CD4-positive, alpha-beta T cell treated with Interferon alpha-2 for 1 hour (primary cell): ENCODE measurements around the gene TIMELESS.
"Not testable (repeated sequence)": the region's sequence is repeated elsewhere in the genome, so short reads cannot be mapped to it uniquely, and the experiment has no call there.

Source experiments
- DNase-seq, 2 donors: peaks; one replicate each; pipeline ENCODE4 v3.0.0-alpha.2; 2020 to 2022

TIMELESS gene

DNA sequence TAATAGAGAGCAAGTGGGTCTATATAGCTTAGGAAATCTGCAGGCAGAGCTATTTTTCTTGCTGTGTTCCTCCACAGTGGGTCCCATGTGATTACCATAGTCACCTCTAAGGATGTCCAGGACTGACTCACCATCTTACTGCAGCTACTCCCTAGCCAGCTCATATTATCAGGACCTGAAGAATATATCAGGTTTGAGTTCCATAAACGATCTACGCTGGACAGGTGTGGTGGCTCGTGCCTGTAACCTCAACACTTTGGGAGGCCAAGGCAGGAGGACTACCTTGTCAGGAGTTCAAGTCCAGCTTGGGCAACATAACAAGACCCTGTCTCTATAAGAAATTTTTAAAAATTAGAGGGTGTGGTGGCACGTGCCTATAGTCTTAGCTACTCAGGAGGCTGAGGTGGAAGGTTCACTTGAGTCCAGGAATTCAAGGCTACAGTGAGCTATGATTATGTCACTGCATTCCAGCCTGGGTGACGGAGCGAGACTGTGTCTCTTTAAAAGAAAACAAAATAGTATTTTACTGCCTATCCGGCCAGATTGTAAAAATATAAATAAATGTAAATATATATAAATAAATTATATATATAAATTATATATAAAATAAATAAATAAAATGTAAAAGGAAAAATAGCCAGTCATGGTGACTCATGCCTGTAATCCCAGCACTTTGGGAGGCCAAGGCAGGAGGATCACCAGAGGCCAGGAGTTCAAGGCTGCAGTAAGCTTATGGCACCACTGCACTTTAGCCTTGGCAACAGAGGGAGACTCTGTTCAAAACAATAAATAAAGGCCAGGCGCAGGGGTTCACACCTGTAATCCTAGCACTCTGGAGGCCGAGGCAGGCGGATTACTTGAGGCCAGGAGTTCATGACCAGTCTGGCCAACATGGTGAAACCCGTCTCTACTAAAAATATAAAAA is 12.3 kb upstream of the TIMELESS start:
- DNase-seq, result no peak

DNA sequence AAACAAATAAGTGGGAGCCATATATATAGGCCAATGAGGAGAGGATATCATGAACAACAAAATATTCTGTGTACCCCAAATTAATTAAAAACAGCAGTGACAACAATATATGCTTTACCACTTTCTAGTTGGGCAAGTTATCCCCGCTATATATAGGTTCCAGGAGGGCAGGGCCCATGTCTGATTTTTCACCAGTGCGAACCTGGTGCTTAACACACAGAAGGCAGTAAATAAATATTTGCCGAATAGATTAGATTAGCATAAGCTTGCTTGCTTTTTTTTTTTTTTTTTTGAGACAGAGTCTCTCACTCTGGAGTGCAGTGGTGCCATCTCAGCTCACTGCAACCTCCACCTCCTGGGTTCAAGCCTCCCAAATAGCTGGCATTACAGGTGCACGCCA is 8.6 kb upstream of the TIMELESS start:
- DNase-seq, result no peak

DNA sequence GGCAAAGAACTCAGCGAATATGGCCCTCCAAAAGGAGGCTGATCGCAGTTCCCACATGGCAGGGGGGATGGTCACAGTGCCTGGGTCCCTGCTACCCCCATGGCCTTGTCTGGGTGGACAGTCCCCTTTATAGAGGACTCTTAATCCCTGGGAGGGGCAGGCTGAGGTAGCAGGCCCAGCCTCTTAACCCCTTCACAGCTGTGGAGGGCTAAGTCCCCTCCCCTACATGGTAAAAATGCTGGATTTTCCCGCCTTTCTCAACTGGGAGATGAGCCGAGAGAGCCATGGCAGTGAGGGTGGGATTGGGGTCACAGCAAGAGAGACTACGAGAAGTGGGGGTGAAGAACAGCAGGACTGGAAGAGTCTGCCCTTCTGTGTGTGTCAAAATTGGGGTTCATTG is 5.3 kb upstream of the TIMELESS start, which contains the start of gene MIP:
MIP (minus strand) TSS at position 101 of the 400 bp plus-strand sequence; CDS start at position 57, 44 bp downstream.
- no peak for DNase-seq

DNA sequence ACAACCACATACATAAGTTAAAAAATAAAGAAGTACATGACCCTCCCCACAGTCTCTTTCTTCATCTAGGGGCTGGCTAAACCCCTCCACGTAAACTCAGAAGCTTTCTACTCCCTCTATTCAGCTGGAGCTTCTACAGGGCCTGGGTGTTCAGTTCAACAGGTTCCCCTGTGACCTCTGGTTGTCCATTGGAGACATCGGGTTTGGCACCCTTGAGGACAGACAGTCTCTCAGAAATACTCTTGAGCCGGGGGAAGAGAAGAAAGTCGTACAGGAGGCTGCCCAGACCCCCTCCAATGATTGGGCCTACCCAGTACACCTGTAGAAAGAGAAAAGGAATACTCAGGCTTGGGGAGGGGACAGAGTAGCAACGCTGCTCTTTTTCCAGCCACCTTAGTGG is 1.9 kb upstream of the TIMELESS start:
- DNase-seq, result no peak

DNA sequence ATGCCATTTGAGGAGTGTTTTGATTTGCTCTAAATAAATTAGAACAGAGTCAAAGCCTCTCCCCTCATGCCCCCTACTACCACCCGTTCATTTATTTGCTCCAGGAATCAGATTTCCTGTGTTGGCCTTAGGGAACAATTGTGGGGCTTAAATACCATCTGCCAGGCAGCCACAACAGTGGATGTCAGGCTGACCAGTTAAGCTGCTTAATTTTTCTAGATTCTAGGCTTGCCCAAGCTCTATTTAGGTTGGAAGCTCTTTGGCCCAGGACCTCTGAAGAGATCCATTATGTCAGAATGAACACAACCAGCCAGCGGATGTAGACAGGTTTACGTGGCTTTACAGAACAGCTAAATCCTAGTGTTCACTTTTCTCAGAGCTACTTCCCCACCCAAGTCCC is 1.0 kb upstream of the TIMELESS start:
- no peak for DNase-seq

- no peak for DNase-seq
Measured at GRCh38 chr12:56449622-56449984, 377 bp upstream of the TIMELESS start.

DNA sequence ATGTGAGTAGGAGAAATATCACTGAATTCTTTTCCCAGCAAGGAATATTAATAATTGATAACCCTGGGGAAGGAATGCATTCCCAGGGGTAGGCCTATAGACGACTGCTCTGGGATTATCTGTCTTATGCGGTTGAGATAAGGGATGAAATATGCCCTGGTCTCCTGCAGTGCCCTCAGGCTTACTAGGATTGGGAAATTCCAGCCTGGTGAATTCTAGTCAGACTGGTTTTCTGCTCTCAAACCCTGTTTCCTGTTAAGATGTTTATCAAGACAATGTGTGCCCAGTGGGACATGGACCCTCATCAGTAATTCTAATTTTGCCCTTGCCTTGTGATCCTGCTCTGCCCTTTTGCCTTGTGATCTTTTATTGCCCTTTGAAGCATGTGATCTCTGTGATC is 6.0 kb downstream of the TIMELESS start:
- DNase-seq, result not testable (repeated sequence)

DNA sequence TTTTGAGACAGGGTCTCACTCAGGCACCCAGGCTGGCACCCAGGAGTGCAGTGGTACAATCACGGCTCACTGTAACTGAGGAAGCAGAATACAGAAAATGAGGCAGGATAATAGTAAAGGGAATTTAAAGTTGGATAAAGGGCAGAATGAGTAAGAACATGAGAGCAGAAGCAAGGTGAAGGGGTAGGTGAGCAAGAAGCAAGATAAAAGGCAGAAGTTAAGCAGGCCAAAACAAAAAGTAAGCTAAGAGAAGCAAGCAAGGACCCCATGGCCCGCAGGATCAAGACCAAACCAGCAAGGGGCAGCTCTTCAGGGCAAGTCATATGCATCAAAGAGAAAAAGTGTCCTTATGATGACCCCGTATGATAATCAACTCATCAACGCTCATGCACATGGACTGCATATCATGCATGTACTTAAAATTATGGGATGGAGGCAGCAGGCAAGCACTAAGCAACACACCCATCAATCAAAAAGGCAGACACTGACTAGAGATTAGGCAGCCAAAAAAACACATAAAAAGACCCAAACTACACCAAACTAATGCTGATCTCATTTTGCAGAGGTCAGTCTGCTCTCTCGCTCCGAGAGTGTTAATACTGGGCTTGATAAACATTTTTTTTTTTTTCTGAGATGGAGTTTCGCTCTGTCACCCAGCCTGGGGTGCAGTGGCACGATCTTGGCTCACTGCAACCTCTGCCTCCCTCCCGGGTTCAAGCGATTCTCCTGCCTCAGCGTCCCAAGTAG is 11.6 kb downstream of the TIMELESS start:
- DNase-seq, result no peak

DNA sequence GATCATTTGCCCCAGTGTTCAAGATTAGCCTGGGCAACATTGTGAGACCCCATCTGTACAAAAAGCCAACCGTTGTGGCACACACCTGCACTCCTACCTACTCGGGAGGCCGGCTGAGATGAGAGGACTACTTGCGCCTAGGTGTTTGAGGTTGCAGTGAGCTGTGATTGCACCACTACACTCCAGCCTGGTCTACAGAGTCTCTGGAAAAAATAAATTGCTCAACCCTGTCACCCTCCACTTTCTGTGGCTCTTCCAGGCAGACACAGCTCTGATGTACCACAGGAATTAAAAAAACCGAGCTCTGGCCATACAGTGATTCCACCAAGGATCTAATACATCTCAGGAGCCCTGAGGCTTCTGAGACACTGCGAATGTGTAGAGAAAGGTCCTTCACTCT is 14.4 kb downstream of the TIMELESS start:
- no peak for DNase-seq

DNA sequence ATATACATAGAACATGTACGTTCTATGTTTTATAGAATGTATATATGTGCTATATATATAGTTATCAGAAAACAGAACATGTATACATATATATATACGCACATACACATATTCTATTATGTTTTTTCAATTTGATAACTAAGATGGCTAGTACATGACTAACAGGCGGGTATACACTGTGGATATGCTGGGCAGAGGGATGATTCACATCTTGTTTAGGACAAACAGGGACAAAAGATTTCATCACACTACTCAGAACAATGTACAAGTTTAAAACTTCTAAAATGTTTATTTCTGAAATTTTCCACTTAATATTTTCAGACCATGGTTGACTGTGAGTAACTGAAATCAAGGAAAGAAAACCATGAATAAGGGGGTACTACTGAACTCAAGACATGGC is 17.4 kb downstream of the TIMELESS start:
- DNase-seq, result no peak

DNA sequence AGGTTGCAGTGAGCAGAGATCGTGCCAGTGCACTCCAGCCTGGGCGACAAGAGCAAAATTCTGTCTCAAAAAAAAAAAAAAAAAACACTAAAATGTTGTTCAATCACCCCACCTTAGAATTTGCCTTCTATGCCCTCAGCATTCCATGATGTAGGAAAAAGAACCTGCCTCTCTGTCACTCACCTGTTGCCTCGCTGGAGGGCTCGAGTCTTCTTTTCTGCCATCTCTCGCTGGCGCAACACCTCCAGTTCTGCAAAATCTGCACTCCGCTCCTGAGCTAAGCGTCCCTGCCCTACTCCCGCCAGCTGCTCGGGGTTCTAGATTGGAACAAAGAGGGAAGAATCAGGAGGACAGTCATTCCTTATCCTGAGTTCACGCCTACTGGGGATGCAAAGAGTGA is 17.9 kb downstream of the TIMELESS start:
- DNase-seq, result no peak

GRCh38 chr12:56425940-56426438 is 23.2 kb downstream of the TIMELESS start:
- no peak for DNase-seq

DNA sequence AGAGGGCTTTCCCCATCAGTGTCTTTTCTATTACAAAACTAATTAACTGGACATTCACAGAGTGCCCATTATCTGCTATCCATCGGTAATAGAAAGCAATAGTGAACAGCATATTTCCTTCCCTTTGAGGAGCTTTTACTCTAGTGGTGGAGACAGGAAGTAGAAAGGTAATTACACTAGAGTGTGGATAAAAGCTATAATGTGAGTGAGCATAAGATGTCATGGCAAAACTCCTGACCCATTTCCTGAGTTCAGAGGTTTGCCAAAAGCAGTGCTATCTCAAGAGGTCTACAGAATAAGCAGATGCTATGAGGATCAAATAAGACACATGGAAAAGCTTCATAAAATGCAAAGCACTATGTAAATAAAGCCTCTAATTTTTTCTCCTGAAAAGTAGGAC is 24.0 kb downstream of the TIMELESS start:
- DNase-seq, result no peak

- DNase-seq, result no peak
Measured at GRCh38 chr12:56420411-56420810, 28.8 kb downstream of the TIMELESS start.

GRCh38 chr12:56417739-56418138 is 31.5 kb downstream of the TIMELESS start:
- DNase-seq, result no peak

- no peak for DNase-seq
Measured at GRCh38 chr12:56414401-56414800, 34.8 kb downstream of the TIMELESS start.

- DNase-seq, result no peak
Measured at GRCh38 chr12:56413392-56413791, 35.8 kb downstream of the TIMELESS start.

GRCh38 chr12:56411781-56412639 is 37.2 kb downstream of the TIMELESS start:
- no peak for DNase-seq

DNA sequence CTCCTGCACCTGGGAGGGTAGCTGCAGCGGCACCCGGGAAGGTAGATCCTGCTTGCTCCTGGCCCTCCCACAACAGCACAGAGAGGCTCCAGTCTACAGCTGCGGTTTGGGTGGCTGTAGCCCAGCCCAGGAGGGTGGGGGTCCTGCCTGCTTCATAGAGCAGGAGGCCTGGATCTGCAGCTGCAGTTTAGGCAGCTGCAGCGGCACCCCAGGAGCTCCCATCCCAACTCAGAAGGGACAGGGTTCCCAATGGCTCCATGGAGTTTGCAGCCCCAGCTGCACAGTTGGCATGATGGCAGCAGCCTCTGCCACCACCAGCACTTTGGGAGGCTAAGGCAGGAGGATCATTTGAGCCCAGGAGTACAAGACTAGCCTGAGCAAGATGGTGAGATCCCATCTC is 38.5 kb downstream of the TIMELESS start:
- no peak for DNase-seq

- no peak for DNase-seq
Measured at GRCh38 chr12:56408799-56409417, 40.3 kb downstream of the TIMELESS start.

DNA sequence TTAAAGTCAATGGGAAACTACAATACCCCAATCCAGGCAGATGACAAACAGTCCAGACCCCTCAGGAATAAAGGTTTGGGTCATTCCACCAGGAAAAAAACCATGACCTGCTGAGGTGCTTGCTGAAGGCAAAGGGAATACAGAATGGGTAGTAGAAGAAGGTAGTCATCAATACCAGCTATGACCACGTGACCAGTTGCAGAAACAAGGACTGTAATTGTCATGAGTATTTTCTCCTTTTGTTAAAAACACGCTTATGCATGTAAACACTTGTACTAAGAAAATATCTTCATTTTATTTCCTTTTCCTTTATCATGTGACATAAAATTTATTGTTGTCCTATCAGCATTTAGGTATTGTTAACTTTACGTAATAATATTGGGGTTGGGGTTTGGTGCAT is 45.0 kb downstream of the TIMELESS start:
- not testable (repeated sequence) for DNase-seq

- not testable (repeated sequence) for DNase-seq
Measured at GRCh38 chr12:56401612-56402011, 47.6 kb downstream of the TIMELESS start.
